ENCODE measurements around the gene WT1. TPM values are rescaled to one million over a fixed set of nuclear protein-coding genes. Genes with fewer than 3 reads are reported as not detected.

Gene WT1
- total and polyA plus RNA-seq, 2 of the 4 experiments (the other 2 are of a cell fraction), result not detected

- H3K18ac ChIP-seq (ENCODE audit: low read depth, low read length), result no peak overlapping the region
- H3K4ac ChIP-seq (ENCODE audit: low read depth, low read length), result no peak overlapping the region
- TF ChIP-seq MAZ (IDR thresholded peaks at IDR 0.05; ENCODE audit: borderline replicate concordance, low read depth, low read length) (no peak), RFX5 (IDR thresholded peaks at IDR 0.05; ENCODE audit: low read depth, low read length) (no peak), FOS (IDR thresholded peaks at IDR 0.05; ENCODE audit: low read depth, low read length) (no peak), POLR2A (IDR thresholded peaks at IDR 0.05; ENCODE audit: low read depth, low read length) (no peak), CTCF (conservative IDR thresholded peaks at IDR 0.05; ENCODE audit: low read depth, low read length) (no peak), MAFK (IDR thresholded peaks at IDR 0.05; ENCODE audit: low read depth, low read length) (no peak), NFE2L2 (IDR thresholded peaks at IDR 0.05; ENCODE audit: low read depth, low read length) (no peak), RCOR1 (IDR thresholded peaks at IDR 0.05; ENCODE audit: insufficient replicate concordance, low read length) (no peak), USF2 (IDR thresholded peaks at IDR 0.05; ENCODE audit: low read depth, low read length) (no peak), CEBPB (IDR thresholded peaks at IDR 0.05; ENCODE audit: low read depth, low read length) (no peak), RAD21 (IDR thresholded peaks at IDR 0.05; ENCODE audit: low read length) (no peak), ELK1 (IDR thresholded peaks at IDR 0.05; ENCODE audit: borderline replicate concordance, low read depth, low read length) (no peak), BHLHE40 (IDR thresholded peaks at IDR 0.05; ENCODE audit: low read depth, low read length) (no peak), CHD1 (IDR thresholded peaks at IDR 0.05; ENCODE audit: low read depth, low read length) (no peak)
- ChIA-PET POLR2A (ENCODE audit: unreplicated experiment) (no interaction called here), CTCF (no interaction called here)
- ATAC-seq (ENCODE audit: low read depth) (no peak), DNase-seq (no peak)
- H3K9me3 ChIP-seq (ENCODE audit: control insufficient read depth, insufficient read depth, low read length), result no peaks in the 10 kb centered on the region
- no peak overlapping the region for H4K5ac ChIP-seq (ENCODE audit: low read depth, low read length)
- H4K91ac ChIP-seq (ENCODE audit: insufficient read depth, low read depth, low read length), result no peak overlapping the region
- no peak overlapping the region for H2AFZ ChIP-seq (replicated peaks; ENCODE audit: low read length, poor library complexity)
- H3K9me1 ChIP-seq (ENCODE audit: insufficient read depth, low read length), result no peaks in the 10 kb centered on the region
- no peaks in the 10 kb centered on the region for H3K79me1 ChIP-seq (ENCODE audit: low read depth in 1 of 2, low read length in 2 of 2)
- WGBS, 2 experiments (ENCODE audit: extremely low coverage in 2 of 2, insufficient read length in 1 of 2), result 31% methylated on average over 2 of the region's 2 CpGs; no CpG with 5 or more reads in 1 of the 2 experiments
- no peak overlapping the region for H3K4me3 ChIP-seq (ENCODE audit: insufficient read depth, low read depth, low read length)
- no peak overlapping the region for H3K56ac ChIP-seq (ENCODE audit: extremely low read depth, insufficient read depth, low read length)
- BruUV-seq (replicated peaks), result no TSS peak
- H2BK20ac ChIP-seq (ENCODE audit: low read depth, low read length), result no peak overlapping the region
- no peaks in the 10 kb centered on the region for H4K20me1 ChIP-seq (ENCODE audit: insufficient read depth, low read length)
- H3K4me2 ChIP-seq (ENCODE audit: low read depth, low read length), result no peak overlapping the region
- intact Hi-C loops (cut with micrococcal nuclease), result no loop called here
- dilution Hi-C loops (cut with HindIII; ENCODE audit: low sequenced_read_pairs, unreplicated experiment), result no loop called here
- no peak overlapping the region for H4K8ac ChIP-seq (ENCODE audit: low read depth in 2 of 2, low read length in 2 of 2)
- H2BK120ac ChIP-seq (ENCODE audit: low read depth, low read length), result no peak overlapping the region
- H3K23ac ChIP-seq (ENCODE audit: low read depth, low read length), result no peak overlapping the region
- H2BK15ac ChIP-seq (ENCODE audit: low read depth, low read length), result no peak overlapping the region
- no peak overlapping the region for H2BK5ac ChIP-seq (ENCODE audit: low read depth, low read length, poor library complexity, severe bottlenecking)
- H3K27me3 ChIP-seq (ENCODE audit: control insufficient read depth, insufficient read depth, low read length), result no peaks in the 10 kb centered on the region
- no peak overlapping the region for H3K14ac ChIP-seq (replicated peaks; ENCODE audit: low read depth, low read length)
- in situ Hi-C loops (cut with MboI; ENCODE audit: low sequenced_read_pairs), result no loop called here
- H3K27ac ChIP-seq (ENCODE audit: insufficient read depth, low read length), result no peak overlapping the region
- H3K4me1 ChIP-seq (ENCODE audit: control insufficient read depth, insufficient read depth, low read length), result no peaks in the 10 kb centered on the region
- no peaks in the 10 kb centered on the region for H3K36me3 ChIP-seq (ENCODE audit: control insufficient read depth, insufficient read depth, low read length)
- no peak overlapping the region for H3K9ac ChIP-seq (ENCODE audit: low read depth, low read length)
- H2AK5ac ChIP-seq (ENCODE audit: low read depth, low read length), result no peak overlapping the region
- H2AK9ac ChIP-seq (replicated peaks; ENCODE audit: low read depth, low read length, poor library complexity), result no peak overlapping the region
Measured at GRCh38 chr11:32454993-32455392, 19.7 kb upstream of the WT1 start.
